ENCODE results near the gene ST8SIA1. TPM values are rescaled to one million over a fixed set of nuclear protein-coding genes. Genes with fewer than 3 reads are reported as not detected.
"Not testable (repeated sequence)": the region's sequence is repeated elsewhere in the genome, so short reads cannot be mapped to it uniquely, and the experiment has no call there.

Gene ST8SIA1, protein sequence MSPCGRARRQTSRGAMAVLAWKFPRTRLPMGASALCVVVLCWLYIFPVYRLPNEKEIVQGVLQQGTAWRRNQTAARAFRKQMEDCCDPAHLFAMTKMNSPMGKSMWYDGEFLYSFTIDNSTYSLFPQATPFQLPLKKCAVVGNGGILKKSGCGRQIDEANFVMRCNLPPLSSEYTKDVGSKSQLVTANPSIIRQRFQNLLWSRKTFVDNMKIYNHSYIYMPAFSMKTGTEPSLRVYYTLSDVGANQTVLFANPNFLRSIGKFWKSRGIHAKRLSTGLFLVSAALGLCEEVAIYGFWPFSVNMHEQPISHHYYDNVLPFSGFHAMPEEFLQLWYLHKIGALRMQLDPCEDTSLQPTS
- 10 to 100 TPM in 2 of 4 donors, 1 to 10 TPM in 2; 5.1 to 13.6 (median 9.8) TPM for total RNA-seq

- peaks cover 0 to 14% (median 0%) of the 10 kb centered on the region in 4 donors for H3K27me3 ChIP-seq
- H3K9me3 ChIP-seq: no peaks in the 10 kb centered on the region
- H3K4me1 ChIP-seq: peaks cover 7 to 52% (median 46%) of the 10 kb centered on the region in 4 donors
- intact Hi-C loops (cut with DNase I): loop anchor here (2.0 to 5.0 kb wide), 4 partner anchors 52 to 252 kb away; no protein-coding TSS in a partner anchor
- no peaks in the 10 kb centered on the region for H3K36me3 ChIP-seq
- under 1% methylated on average over 25 of the region's 70 CpGs for WGBS
- H3K27ac ChIP-seq (replicated peaks in 1 of 4): peak within 1 kb of the TSS; percentile 80 to 86 (median 84)
- H3K4me3 ChIP-seq: peak within 1 kb of the TSS; percentile 67 to 88 (median 80)
- DNase-seq (ENCODE audit: extremely low spot score): no peak
- no peak for TF ChIP-seq POLR2A (IDR thresholded peaks at IDR 0.05; ENCODE audit: low read depth)
- TF ChIP-seq CTCF (IDR thresholded peaks at IDR 0.05): no peak
- TF ChIP-seq POLR2AphosphoS5 (IDR thresholded peaks at IDR 0.05): peak in 1 of 2 donors; percentile 18
These were observed at the start of gene ST8SIA1 for GRCh38 chr12:22334410-22335100. Gene ST8SIA1, minus strand, starts transcription at chr12:22334707. Its CDS starts 475 bp downstream, at chr12:22334232.

- intact Hi-C loops (cut with DNase I): no loop called here
- DNase-seq (ENCODE audit: extremely low spot score): no peak
- Histone ChIP-seq H3K4me1 (peaks cover 0 to 16% (median 14%) of the 10 kb centered on the region in 4 donors), H3K4me3 (no peak overlapping the region), H3K9me3 (peaks cover 0 to 3% (median 0%) of the 10 kb centered on the region in 4 donors), H3K27ac (replicated peaks in 1 of 4) (no peak overlapping the region), H3K27me3 (no peaks in the 10 kb centered on the region), H3K36me3 (no peaks in the 10 kb centered on the region)
- TF ChIP-seq EP300 (IDR thresholded peaks at IDR 0.05) (no peak), POLR2AphosphoS5 (IDR thresholded peaks at IDR 0.05) (no peak), POLR2A (IDR thresholded peaks at IDR 0.05; ENCODE audit: low read depth) (no peak), CTCF (IDR thresholded peaks at IDR 0.05) (no peak)
- WGBS: 84% methylated on average over 3 of the region's 3 CpGs
These were observed 45.5 kb upstream of the ST8SIA1 start for GRCh38 chr12:22380031-22380430.

DNA sequence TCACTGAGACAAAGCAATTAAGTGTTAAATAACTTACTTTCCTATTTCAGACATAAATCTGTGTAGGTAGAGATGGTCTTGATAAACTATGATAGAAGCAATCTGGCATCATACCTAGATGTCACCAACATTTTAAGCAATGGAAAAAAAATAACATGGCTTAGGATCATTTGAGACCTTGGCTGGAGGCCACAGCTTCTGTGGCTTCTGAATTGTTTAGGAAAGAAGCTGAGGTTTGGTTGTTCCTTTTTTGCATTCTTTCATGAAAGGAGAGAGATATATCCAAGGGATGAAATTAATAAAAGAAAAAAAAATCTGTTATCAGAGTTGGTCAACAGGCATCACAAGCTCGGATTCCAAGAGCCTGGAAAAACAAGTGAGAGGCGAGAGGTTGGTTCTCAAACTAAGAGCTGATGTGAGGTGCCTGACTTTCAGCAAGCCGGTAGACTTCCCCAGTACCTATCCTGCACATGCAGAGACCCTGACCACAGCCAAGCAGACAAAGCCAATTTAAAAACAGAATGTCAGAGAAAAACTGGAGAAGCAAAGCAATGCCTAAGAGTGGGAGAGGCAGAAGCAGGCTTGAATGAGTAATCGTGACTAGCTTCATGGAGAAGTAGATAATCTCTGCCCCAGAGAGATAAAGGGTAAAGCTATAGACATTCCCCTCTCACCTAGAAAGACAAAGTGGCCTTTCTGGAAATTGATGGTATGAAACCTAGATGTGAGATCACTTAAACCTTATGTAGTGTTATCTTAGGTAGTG lies 43.4 kb upstream of the ST8SIA1 start:
- no peak for TF ChIP-seq POLR2AphosphoS5 (IDR thresholded peaks at IDR 0.05)
- TF ChIP-seq EP300 (IDR thresholded peaks at IDR 0.05): no peak
- TF ChIP-seq POLR2A (IDR thresholded peaks at IDR 0.05; ENCODE audit: low read depth): no peak
- no peak for TF ChIP-seq CTCF (IDR thresholded peaks at IDR 0.05)
- no peak overlapping the region for H3K4me3 ChIP-seq
- no peaks in the 10 kb centered on the region for H3K9me3 ChIP-seq
- intact Hi-C loops (cut with DNase I): no loop called here
- H3K36me3 ChIP-seq: no peaks in the 10 kb centered on the region
- no peaks in the 10 kb centered on the region for H3K27me3 ChIP-seq
- H3K27ac ChIP-seq (replicated peaks in 1 of 4): no peak overlapping the region
- no peak for DNase-seq (ENCODE audit: extremely low spot score)
- 35% methylated on average over 4 of the region's 4 CpGs for WGBS
- H3K4me1 ChIP-seq: peaks cover 0 to 16% (median 14%) of the 10 kb centered on the region in 4 donors

- 98% methylated on average over 15 of the region's 44 CpGs for WGBS
- peaks cover 0 to 19% (median 16%) of the 10 kb centered on the region in 4 donors for H3K4me1 ChIP-seq
- H3K9me3 ChIP-seq; H3K27ac ChIP-seq (replicated peaks in 1 of 4); H3K4me3 ChIP-seq; H3K36me3 ChIP-seq; intact Hi-C loops (cut with DNase I); DNase-seq (ENCODE audit: extremely low spot score); H3K27me3 ChIP-seq: not testable (repeated sequence)
These were observed 42.2 kb upstream of the ST8SIA1 start for GRCh38 chr12:22376596-22377150.

All from esophagus muscularis mucosa (tissue), 4 donors.